ENCODE results near the gene NRARP.
"Not testable (repeated sequence)": the region's sequence is repeated elsewhere in the genome, so short reads cannot be mapped to it uniquely, and the experiment has no call there.

The NRARP gene

DNA sequence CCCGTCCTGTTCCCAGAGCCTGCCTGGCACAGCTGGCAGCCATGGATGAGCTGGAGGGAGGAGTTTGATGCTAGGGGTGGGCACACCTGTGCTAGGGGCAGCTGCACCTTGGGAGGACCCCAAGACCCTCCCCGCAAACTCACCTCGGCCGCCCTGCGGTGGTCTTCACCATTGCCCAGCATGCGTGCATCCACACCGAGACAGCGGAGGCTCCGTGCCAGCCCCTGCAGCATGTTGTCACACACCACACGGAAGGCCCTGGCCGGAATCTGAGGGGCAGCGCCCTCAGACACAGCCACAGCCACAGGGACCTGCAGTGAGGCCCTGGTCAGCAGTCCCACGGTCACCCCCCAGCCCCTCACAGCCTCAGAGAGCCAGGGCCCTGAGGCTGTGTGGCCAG is 45.9 kb upstream of the NRARP start:
- Histone ChIP-seq H4K8ac (ENCODE audit: low read depth, low read length) (no peak overlapping the region), H3K14ac (ENCODE audit: low read length) (no peak overlapping the region), H3K27ac (ENCODE audit: low read depth, low read length) (no peak overlapping the region), H3K23ac (ENCODE audit: low read length) (no peak overlapping the region), H2AK5ac (ENCODE audit: low read length) (no peak overlapping the region), H3K9me3 (ENCODE audit: insufficient read depth, low read depth, low read length) (peaks cover 41% of the 10 kb centered on the region), H3K79me1 (ENCODE audit: low read length) (no peaks in the 10 kb centered on the region), H2BK120ac (ENCODE audit: insufficient read depth, low read length, poor library complexity) (no peak overlapping the region), H3K27me3 (ENCODE audit: insufficient read depth, low read length) (no peaks in the 10 kb centered on the region), H3K4ac (ENCODE audit: low read depth, low read length) (no peak overlapping the region), H3K4me3 (ENCODE audit: low read depth, low read length) (no peak overlapping the region), H4K91ac (ENCODE audit: low read depth, low read length) (no peak overlapping the region), H3K36me3 (ENCODE audit: control insufficient read depth in 1 of 2, insufficient read depth in 2 of 2, low read length in 2 of 2) (no peaks in the 10 kb centered on the region), H3K79me2 (ENCODE audit: control insufficient read depth, insufficient read depth, low read length, poor library complexity) (no peaks in the 10 kb centered on the region), H3K18ac (ENCODE audit: low read length) (no peak overlapping the region), H3K4me2 (ENCODE audit: low read length) (no peak overlapping the region), H2AFZ (ENCODE audit: insufficient read depth, low read length, poor library complexity) (no peak overlapping the region), H2BK5ac (ENCODE audit: low read depth, low read length, poor library complexity) (no peak overlapping the region), H4K12ac (ENCODE audit: low read depth, low read length) (no peak overlapping the region), H3K9ac (ENCODE audit: low read length) (no peak overlapping the region), H3K4me1 (ENCODE audit: control insufficient read depth in 1 of 2, insufficient read depth in 2 of 2, low read length in 2 of 2) (no peaks in the 10 kb centered on the region), H2BK12ac (ENCODE audit: low read length) (no peak overlapping the region)
- DNase-seq, result no peak
- no CpG with 5 or more reads among the region's 13 CpGs for WGBS (ENCODE audit: extremely low coverage, insufficient coverage, insufficient read length)

DNA sequence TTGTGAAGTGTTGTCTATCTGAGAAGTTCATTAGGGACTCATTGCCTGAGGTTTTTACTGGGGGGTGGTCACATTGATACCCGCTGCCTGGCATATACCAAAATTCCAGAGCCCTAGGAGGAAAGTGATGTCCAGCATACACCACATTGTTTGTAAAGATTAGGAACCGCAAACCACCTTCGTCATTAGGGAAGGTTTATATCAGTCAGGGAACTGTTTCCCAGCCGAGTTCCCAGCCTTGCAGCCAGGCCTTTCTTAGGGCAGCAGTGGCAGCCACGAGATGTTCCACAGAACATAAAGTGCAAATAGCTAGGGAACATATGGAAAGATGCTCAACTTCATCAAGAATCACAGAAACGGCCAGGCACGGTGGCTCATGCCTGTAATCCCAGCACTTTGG is 40.4 kb upstream of the NRARP start:
- H3K79me2 ChIP-seq (ENCODE audit: control insufficient read depth, insufficient read depth, low read length, poor library complexity), result no peaks in the 10 kb centered on the region
- H3K18ac ChIP-seq (ENCODE audit: low read length), result no peak overlapping the region
- no peak overlapping the region for H3K4me3 ChIP-seq (ENCODE audit: low read depth, low read length)
- no peak overlapping the region for H2BK5ac ChIP-seq (ENCODE audit: low read depth, low read length, poor library complexity)
- H3K9ac ChIP-seq (ENCODE audit: low read length), result no peak overlapping the region
- H2AK5ac ChIP-seq (ENCODE audit: low read length), result no peak overlapping the region
- H3K9me3 ChIP-seq (ENCODE audit: insufficient read depth, low read depth, low read length), result peaks cover 12% of the 10 kb centered on the region
- H3K4me1 ChIP-seq (ENCODE audit: control insufficient read depth in 1 of 2, insufficient read depth in 2 of 2, low read length in 2 of 2), result no peaks in the 10 kb centered on the region
- no peak overlapping the region for H2BK120ac ChIP-seq (ENCODE audit: insufficient read depth, low read length, poor library complexity)
- no peak overlapping the region for H2AFZ ChIP-seq (ENCODE audit: insufficient read depth, low read length, poor library complexity)
- H3K27ac ChIP-seq (ENCODE audit: low read depth, low read length), result no peak overlapping the region
- H3K79me1 ChIP-seq (ENCODE audit: low read length), result no peaks in the 10 kb centered on the region
- no peaks in the 10 kb centered on the region for H3K36me3 ChIP-seq (ENCODE audit: control insufficient read depth in 1 of 2, insufficient read depth in 2 of 2, low read length in 2 of 2)
- no peak overlapping the region for H4K12ac ChIP-seq (ENCODE audit: low read depth, low read length)
- H2BK12ac ChIP-seq (ENCODE audit: low read length), result no peak overlapping the region
- H3K4me2 ChIP-seq (ENCODE audit: low read length), result no peak overlapping the region
- no peak overlapping the region for H3K14ac ChIP-seq (ENCODE audit: low read length)
- WGBS (ENCODE audit: extremely low coverage, insufficient coverage, insufficient read length), result no CpG with 5 or more reads among the region's 7 CpGs
- no peak overlapping the region for H3K4ac ChIP-seq (ENCODE audit: low read depth, low read length)
- H3K23ac ChIP-seq (ENCODE audit: low read length), result no peak overlapping the region
- H4K8ac ChIP-seq (ENCODE audit: low read depth, low read length), result no peak overlapping the region
- H4K91ac ChIP-seq (ENCODE audit: low read depth, low read length), result no peak overlapping the region
- no peak for DNase-seq
- no peaks in the 10 kb centered on the region for H3K27me3 ChIP-seq (ENCODE audit: insufficient read depth, low read length)

DNA sequence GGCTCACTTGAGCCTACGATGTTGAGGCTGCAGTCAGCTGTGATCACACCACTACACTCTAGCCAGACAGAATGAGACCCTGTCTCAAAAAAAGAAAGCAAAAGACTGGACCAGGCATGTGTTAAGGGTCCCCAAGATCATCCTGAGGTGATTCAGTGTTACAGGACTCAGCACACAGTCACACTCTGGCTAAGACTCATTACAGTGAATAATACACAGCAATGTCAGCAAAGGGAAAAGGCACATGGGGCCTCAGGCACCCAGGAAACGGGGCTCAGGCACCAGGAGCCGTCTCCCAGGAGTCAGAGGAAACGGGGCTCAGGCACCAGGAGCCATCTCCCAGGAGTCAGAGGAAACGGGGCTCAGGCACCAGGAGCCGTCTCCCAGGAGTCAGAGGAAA is 39.2 kb upstream of the NRARP start:
- Histone ChIP-seq H3K4me1 (ENCODE audit: control insufficient read depth in 1 of 2, insufficient read depth in 2 of 2, low read length in 2 of 2) (no peaks in the 10 kb centered on the region), H4K8ac (ENCODE audit: low read depth, low read length) (no peak overlapping the region), H3K14ac (ENCODE audit: low read length) (no peak overlapping the region), H2BK12ac (ENCODE audit: low read length) (no peak overlapping the region), H3K36me3 (ENCODE audit: control insufficient read depth in 1 of 2, insufficient read depth in 2 of 2, low read length in 2 of 2) (no peaks in the 10 kb centered on the region), H2BK120ac (ENCODE audit: insufficient read depth, low read length, poor library complexity) (no peak overlapping the region), H3K27me3 (ENCODE audit: insufficient read depth, low read length) (no peaks in the 10 kb centered on the region), H3K23ac (ENCODE audit: low read length) (no peak overlapping the region), H3K9ac (ENCODE audit: low read length) (no peak overlapping the region), H2BK5ac (ENCODE audit: low read depth, low read length, poor library complexity) (no peak overlapping the region), H3K4ac (ENCODE audit: low read depth, low read length) (no peak overlapping the region), H3K27ac (ENCODE audit: low read depth, low read length) (no peak overlapping the region), H4K91ac (ENCODE audit: low read depth, low read length) (no peak overlapping the region), H3K79me2 (ENCODE audit: control insufficient read depth, insufficient read depth, low read length, poor library complexity) (no peaks in the 10 kb centered on the region), H3K79me1 (ENCODE audit: low read length) (no peaks in the 10 kb centered on the region), H3K4me2 (ENCODE audit: low read length) (no peak overlapping the region), H2AFZ (ENCODE audit: insufficient read depth, low read length, poor library complexity) (no peak overlapping the region), H2AK5ac (ENCODE audit: low read length) (no peak overlapping the region), H3K4me3 (ENCODE audit: low read depth, low read length) (no peak overlapping the region), H3K18ac (ENCODE audit: low read length) (no peak overlapping the region), H3K9me3 (ENCODE audit: insufficient read depth, low read depth, low read length) (peaks cover 10% of the 10 kb centered on the region), H4K12ac (ENCODE audit: low read depth, low read length) (no peak overlapping the region)
- DNase-seq, result no peak
- no CpG with 5 or more reads among the region's 6 CpGs for WGBS (ENCODE audit: extremely low coverage, insufficient coverage, insufficient read length)

DNA sequence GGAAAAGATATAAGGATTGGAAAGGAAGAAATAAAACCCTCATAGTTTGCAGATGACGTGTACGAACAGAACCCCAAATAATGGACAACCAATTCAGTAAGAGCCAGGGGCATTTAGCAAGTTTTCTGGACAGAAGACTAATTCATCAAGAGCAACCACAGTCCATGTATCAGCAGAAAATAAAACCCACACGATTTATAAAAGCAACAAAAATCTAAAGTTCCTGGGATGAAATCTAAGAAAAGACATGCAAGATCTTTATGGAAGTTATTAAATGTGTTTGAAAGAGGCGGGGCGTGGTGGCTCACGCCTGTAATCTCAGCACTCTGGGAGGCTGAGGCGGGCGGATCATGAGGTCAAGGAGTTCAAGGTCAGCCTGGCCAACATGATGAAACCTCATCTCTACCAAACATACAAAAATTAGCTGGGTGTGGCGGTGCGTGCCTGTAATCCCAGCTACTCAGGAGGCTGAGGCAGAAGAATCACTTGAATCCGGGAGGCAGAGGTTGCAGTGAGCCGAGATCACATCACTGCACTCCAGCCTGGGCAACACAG is 37.9 kb upstream of the NRARP start:
- H4K91ac ChIP-seq (ENCODE audit: low read depth, low read length); H3K14ac ChIP-seq (ENCODE audit: low read length); H3K9ac ChIP-seq (ENCODE audit: low read length); H4K12ac ChIP-seq (ENCODE audit: low read depth, low read length); H3K4ac ChIP-seq (ENCODE audit: low read depth, low read length); H2AFZ ChIP-seq (ENCODE audit: insufficient read depth, low read length, poor library complexity); DNase-seq; H3K4me3 ChIP-seq (ENCODE audit: low read depth, low read length); H2AK5ac ChIP-seq (ENCODE audit: low read length); H3K27me3 ChIP-seq (ENCODE audit: insufficient read depth, low read length); H4K8ac ChIP-seq (ENCODE audit: low read depth, low read length); H2BK5ac ChIP-seq (ENCODE audit: low read depth, low read length, poor library complexity); H3K4me2 ChIP-seq (ENCODE audit: low read length); H2BK12ac ChIP-seq (ENCODE audit: low read length); H3K36me3 ChIP-seq (ENCODE audit: control insufficient read depth in 1 of 2, insufficient read depth in 2 of 2, low read length in 2 of 2); H2BK120ac ChIP-seq (ENCODE audit: insufficient read depth, low read length, poor library complexity); H3K18ac ChIP-seq (ENCODE audit: low read length); H3K79me1 ChIP-seq (ENCODE audit: low read length); H3K4me1 ChIP-seq (ENCODE audit: control insufficient read depth in 1 of 2, insufficient read depth in 2 of 2, low read length in 2 of 2); H3K79me2 ChIP-seq (ENCODE audit: control insufficient read depth, insufficient read depth, low read length, poor library complexity); H3K23ac ChIP-seq (ENCODE audit: low read length); H3K27ac ChIP-seq (ENCODE audit: low read depth, low read length): not testable (repeated sequence)
- no CpG with 5 or more reads among the region's 12 CpGs for WGBS (ENCODE audit: extremely low coverage, insufficient coverage, insufficient read length)
- peaks cover 11% of the 10 kb centered on the region for H3K9me3 ChIP-seq (ENCODE audit: insufficient read depth, low read depth, low read length)

All from trophoblast cell (in vitro differentiated cells and primary cell).